Transverse colon (tissue), 4 donors: ENCODE measurements around the gene MASP2.
"Not testable (repeated sequence)": the region's sequence is repeated elsewhere in the genome, so short reads cannot be mapped to it uniquely, and the experiment has no call there.

ENCODE experiments used
- POLR2AphosphoS5 ChIP-seq, 3 donors: sonication (generic); formaldehyde crosslinking; IDR thresholded peaks; one replicate each; pipeline ENCODE4 v1.6.1; 2016; ENCODE audit warnings: antibody characterized with exemption in 3 of 3
- TF ChIP-seq, protein P1 (sequence below), 5 experiments: fragments of 200-600 bp in 3 of 5; fragments of 450-650 bp in 2 of 5; sonication (generic) in 3 of 5; IDR thresholded peaks; 1 replicate in 2 of 5; 2 replicates in 3 of 5; pipeline ENCODE4 v1.5.1; 2016 to 2017; ENCODE audit warnings: antibody characterized with exemption in 5 of 5, inconsistent platforms in 3 of 5, mild to moderate bottlenecking in 2 of 5, moderate library complexity in 1 of 5

GRCh38 chr1:10992004-10992403, 55.0 kb downstream of the MASP2 start:
- not testable (repeated sequence) for TF ChIP-seq POLR2AphosphoS5 (IDR thresholded peaks at IDR 0.05)
- TF ChIP-seq, protein P1, sequence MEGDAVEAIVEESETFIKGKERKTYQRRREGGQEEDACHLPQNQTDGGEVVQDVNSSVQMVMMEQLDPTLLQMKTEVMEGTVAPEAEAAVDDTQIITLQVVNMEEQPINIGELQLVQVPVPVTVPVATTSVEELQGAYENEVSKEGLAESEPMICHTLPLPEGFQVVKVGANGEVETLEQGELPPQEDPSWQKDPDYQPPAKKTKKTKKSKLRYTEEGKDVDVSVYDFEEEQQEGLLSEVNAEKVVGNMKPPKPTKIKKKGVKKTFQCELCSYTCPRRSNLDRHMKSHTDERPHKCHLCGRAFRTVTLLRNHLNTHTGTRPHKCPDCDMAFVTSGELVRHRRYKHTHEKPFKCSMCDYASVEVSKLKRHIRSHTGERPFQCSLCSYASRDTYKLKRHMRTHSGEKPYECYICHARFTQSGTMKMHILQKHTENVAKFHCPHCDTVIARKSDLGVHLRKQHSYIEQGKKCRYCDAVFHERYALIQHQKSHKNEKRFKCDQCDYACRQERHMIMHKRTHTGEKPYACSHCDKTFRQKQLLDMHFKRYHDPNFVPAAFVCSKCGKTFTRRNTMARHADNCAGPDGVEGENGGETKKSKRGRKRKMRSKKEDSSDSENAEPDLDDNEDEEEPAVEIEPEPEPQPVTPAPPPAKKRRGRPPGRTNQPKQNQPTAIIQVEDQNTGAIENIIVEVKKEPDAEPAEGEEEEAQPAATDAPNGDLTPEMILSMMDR (IDR thresholded peaks at IDR 0.05), result not testable (repeated sequence)
